HCT116 (cell line): Measurements from ENCODE around the gene HOXC11. TPM values are rescaled to one million over a fixed set of nuclear protein-coding genes. Genes with fewer than 3 reads are reported as not detected.

Source experiments
- ATAC-seq: fragments of 200-7000 bp; cut with Tn5 transposase; 2 replicates; pipeline ENCODE4 v1.9.1; 2020; ENCODE audit warnings: mild to moderate bottlenecking, moderate library complexity
- BruUV-seq: library from RNA; stranded (reverse); fragments of 400-500 nt; replicated peaks from 2 replicates; lab custom pipeline; 2021; lab: Mats Ljungman, UMichigan
- CTCF ChIA-PET: fragments of 300-600 bp; sonication (Branson Sonifier 250); formaldehyde crosslinking; loops from one replicate; lab custom pipeline; 2021; ENCODE audit warnings: antibody characterized with exemption; lab: Charles Lee
- POLR2A ChIA-PET: fragments of 300-600, 350-600 bp; sonication (Branson Sonifier 250); formaldehyde crosslinking; loops from one replicate; lab custom pipeline; 2021; ENCODE audit warnings: antibody characterized with exemption; lab: Charles Lee
- RAD21 ChIA-PET, 2 experiments: fragments of 300-600 bp; sonication (Branson Sonifier 250); formaldehyde crosslinking; loops; one replicate each; lab custom pipeline; 2023; ENCODE audit warnings: low total read pairs in 2 of 2; ENCODE audit not compliant: uncharacterized antibody in 2 of 2, unreplicated experiment in 2 of 2, low non-redundant PET in 1 of 2; lab: Charles Lee
- DNase-seq: peaks from one replicate; pipeline ENCODE4 v3.0.0-alpha.2; 2010; ENCODE audit warnings: low read depth, low spot score
- H2AFZ ChIP-seq: fragments of 200-600 bp; shearing (Covaris generic), sonication (generic); 2 replicates; pipeline ENCODE4 v1.6.1; 2017; ENCODE audit warnings: low read depth, mixed run types, mixed read lengths, antibody characterized with exemption, low read length; ENCODE audit not compliant: poor library complexity, severe bottlenecking
- H3K27ac ChIP-seq: 2 replicates; pipeline ENCODE4 v1.5.1; 2012; ENCODE audit warnings: low read depth, low read length
- H3K27me3 ChIP-seq: fragments of 200-600 bp; sonication (generic); 2 replicates; pipeline ENCODE4 v1.6.1; 2016; ENCODE audit warnings: mixed run types, low read length, mixed read lengths; ENCODE audit not compliant: insufficient read depth
- H3K36me3 ChIP-seq, 2 experiments: fragments of 200-500 bp in 1 of 2; fragments of 200-600 bp in 1 of 2; sonication (Bioruptor generic) in 1 of 2; sonication (generic) in 1 of 2; 2 replicates each; pipeline versions ENCODE4 v1.5.1 to v1.6.1; 2014 to 2016; ENCODE audit warnings: low read length in 2 of 2, inconsistent platforms in 1 of 2, mixed read lengths in 1 of 2, mixed run types in 1 of 2; ENCODE audit not compliant: insufficient read depth in 2 of 2, control insufficient read depth in 1 of 2
- H3K4me1 ChIP-seq, 2 experiments: fragments of 200-600 bp in 1 of 2; sonication (generic) in 1 of 2; 2 replicates each; pipeline versions ENCODE4 v1.5.1 to v1.6.1; 2012 to 2017; ENCODE audit warnings: low read length in 2 of 2, inconsistent platforms in 1 of 2, mild to moderate bottlenecking in 1 of 2, mixed read lengths in 1 of 2, mixed run types in 1 of 2, moderate library complexity in 1 of 2; ENCODE audit not compliant: insufficient read depth in 2 of 2, control insufficient read depth in 1 of 2
- H3K4me2 ChIP-seq: fragments of 200-600 bp; sonication (generic); 2 replicates; pipeline ENCODE4 v1.6.1; 2017; ENCODE audit warnings: mixed run types, low read length, mixed read lengths
- H3K4me3 ChIP-seq, 2 experiments: fragments of 200-600 bp in 1 of 2; sonication (generic) in 1 of 2; replicated peaks in 1 of 2; 2 replicates each; pipeline ENCODE4 v1.5.1; 2011 to 2016; ENCODE audit warnings: low read length in 2 of 2, control low read depth in 1 of 2, low read depth in 1 of 2, mild to moderate bottlenecking in 1 of 2, mixed read lengths in 1 of 2, mixed run types in 1 of 2
- H3K79me2 ChIP-seq: fragments of 200-600 bp; sonication (generic); 2 replicates; pipeline ENCODE4 v1.6.1; 2017; ENCODE audit warnings: mild to moderate bottlenecking, mixed run types, low read length, moderate library complexity, mixed read lengths; ENCODE audit not compliant: insufficient read depth
- H3K9ac ChIP-seq: fragments of 200-600 bp; sonication (generic); 2 replicates; pipeline ENCODE4 v1.6.1; 2016; ENCODE audit warnings: low read length, mixed read lengths
- H3K9me2 ChIP-seq: fragments of 200-600 bp; sonication (generic), shearing (Covaris generic); 2 replicates; pipeline ENCODE4 v1.6.1; 2017; ENCODE audit warnings: mixed run types, mild to moderate bottlenecking, moderate library complexity; ENCODE audit not compliant: insufficient read depth
- H3K9me3 ChIP-seq, 2 experiments: fragments of 200-500 bp in 1 of 2; fragments of 200-600 bp in 1 of 2; sonication (Bioruptor generic) in 1 of 2; sonication (generic) in 1 of 2; 2 replicates each; pipeline ENCODE4 v1.6.1; 2014 to 2017; ENCODE audit warnings: low read length in 2 of 2, mixed read lengths in 2 of 2, inconsistent platforms in 1 of 2, low read depth in 1 of 2, mild to moderate bottlenecking in 1 of 2, mixed run types in 1 of 2, moderate library complexity in 1 of 2; ENCODE audit not compliant: control insufficient read depth in 1 of 2, insufficient read depth in 1 of 2
- H4K20me1 ChIP-seq: fragments of 200-600 bp; sonication (generic), shearing (Covaris generic); 2 replicates; pipeline ENCODE4 v1.6.1; 2017; ENCODE audit warnings: mixed run types, mild to moderate bottlenecking, moderate library complexity; ENCODE audit not compliant: insufficient read depth
- CEBPB ChIP-seq: IDR thresholded peaks from 2 replicates; pipeline ENCODE4 v1.6.1; 2012; ENCODE audit warnings: low read depth
- EGR1 ChIP-seq: IDR thresholded peaks from 2 replicates; pipeline ENCODE4 v1.6.1; 2012; ENCODE audit warnings: low read depth
- ELF1 ChIP-seq: IDR thresholded peaks from 2 replicates; pipeline ENCODE4 v1.6.1; 2012; ENCODE audit warnings: low read depth, borderline replicate concordance
- EZH2 ChIP-seq: fragments of 200-600 bp; sonication (generic); IDR thresholded peaks from 2 replicates; pipeline ENCODE4 v1.6.1; 2017; ENCODE audit warnings: antibody characterized with exemption, mixed run types
- EZH2phosphoT487 ChIP-seq: fragments of 200-600 bp; IDR thresholded peaks from 2 replicates; pipeline ENCODE4 v1.6.1; 2018; ENCODE audit warnings: antibody characterized with exemption, borderline replicate concordance
- FOSL1 ChIP-seq: IDR thresholded peaks from 2 replicates; pipeline ENCODE4 v1.6.1; 2012; ENCODE audit warnings: low read depth
- RAD21 ChIP-seq: IDR thresholded peaks from 2 replicates; pipeline ENCODE4 v1.6.1; 2012; ENCODE audit warnings: low read depth, mild to moderate bottlenecking
- SP1 ChIP-seq: IDR thresholded peaks from 2 replicates; pipeline ENCODE4 v1.6.1; 2012; ENCODE audit warnings: low read depth
- TCF7L2 ChIP-seq: IDR thresholded peaks from 2 replicates; pipeline ENCODE4 v1.7.0; 2011; ENCODE audit warnings: borderline replicate concordance, inconsistent platforms; ENCODE audit not compliant: insufficient read depth, insufficient read length; ENCODE audit errors: extremely low read depth
- YY1 ChIP-seq: IDR thresholded peaks from 2 replicates; pipeline ENCODE4 v1.6.1; 2011; ENCODE audit warnings: low read length, low read depth, moderate library complexity, mild to moderate bottlenecking; ENCODE audit not compliant: insufficient replicate concordance; ENCODE audit errors: extremely low read depth
- ZFX ChIP-seq: fragments of 450-650 bp; IDR thresholded peaks from 2 replicates; pipeline ENCODE4 v1.6.1; 2017
- ZNF274 ChIP-seq: fragments of 200-500 bp; sonication (Bioruptor generic); IDR thresholded peaks from 2 replicates; pipeline ENCODE4 v1.6.1; 2014; ENCODE audit warnings: mild to moderate bottlenecking, low read depth, low read length, inconsistent platforms
- intact Hi-C: fragments of 100-400 bp; cut with micrococcal nuclease; formaldehyde crosslinking; loops from 2 replicates; pipeline ENCODE4 v1.10.0; 2022
- total RNA-seq: library from RNA; stranded (reverse); gene quantifications from one replicate; pipeline ENCODE4 v1.2.1, GENCODE V29; 2021; ENCODE audit not compliant: unreplicated experiment
- TF ChIP-seq, protein P1 (sequence below): IDR thresholded peaks from 2 replicates; pipeline ENCODE4 v1.6.1; 2012; ENCODE audit warnings: low read depth
- TF ChIP-seq, protein P2 (sequence below): IDR thresholded peaks from 2 replicates; pipeline ENCODE4 v1.6.1; 2012
- TF ChIP-seq, protein P3 (sequence below): IDR thresholded peaks from 2 replicates; pipeline ENCODE4 v1.6.1; 2012
- TF ChIP-seq, protein P4 (sequence below), 3 experiments: fragments of 200-600 bp in 1 of 3; sonication (generic) in 1 of 3; IDR thresholded peaks in 2 of 3; conservative IDR thresholded peaks in 1 of 3; 2 replicates each; pipeline ENCODE4 v1.5.1; 2012 to 2017; ENCODE audit warnings: low read depth in 2 of 3, low read length in 2 of 3, antibody characterized with exemption in 1 of 3, borderline replicate concordance in 1 of 3, control low read depth in 1 of 3, mild to moderate bottlenecking in 1 of 3, mixed read lengths in 1 of 3, mixed run types in 1 of 3, moderate library complexity in 1 of 3; ENCODE audit not compliant: insufficient read depth in 1 of 3
- TF ChIP-seq, protein P5 (sequence below): IDR thresholded peaks from 2 replicates; pipeline ENCODE4 v1.6.1; 2011; ENCODE audit warnings: mild to moderate bottlenecking, low read length, moderate library complexity; ENCODE audit not compliant: insufficient replicate concordance; ENCODE audit errors: extremely low read depth

The HOXC11 gene
- total RNA-seq, 1 experiment from 2014 or later = 0.22 TPM

DNA sequence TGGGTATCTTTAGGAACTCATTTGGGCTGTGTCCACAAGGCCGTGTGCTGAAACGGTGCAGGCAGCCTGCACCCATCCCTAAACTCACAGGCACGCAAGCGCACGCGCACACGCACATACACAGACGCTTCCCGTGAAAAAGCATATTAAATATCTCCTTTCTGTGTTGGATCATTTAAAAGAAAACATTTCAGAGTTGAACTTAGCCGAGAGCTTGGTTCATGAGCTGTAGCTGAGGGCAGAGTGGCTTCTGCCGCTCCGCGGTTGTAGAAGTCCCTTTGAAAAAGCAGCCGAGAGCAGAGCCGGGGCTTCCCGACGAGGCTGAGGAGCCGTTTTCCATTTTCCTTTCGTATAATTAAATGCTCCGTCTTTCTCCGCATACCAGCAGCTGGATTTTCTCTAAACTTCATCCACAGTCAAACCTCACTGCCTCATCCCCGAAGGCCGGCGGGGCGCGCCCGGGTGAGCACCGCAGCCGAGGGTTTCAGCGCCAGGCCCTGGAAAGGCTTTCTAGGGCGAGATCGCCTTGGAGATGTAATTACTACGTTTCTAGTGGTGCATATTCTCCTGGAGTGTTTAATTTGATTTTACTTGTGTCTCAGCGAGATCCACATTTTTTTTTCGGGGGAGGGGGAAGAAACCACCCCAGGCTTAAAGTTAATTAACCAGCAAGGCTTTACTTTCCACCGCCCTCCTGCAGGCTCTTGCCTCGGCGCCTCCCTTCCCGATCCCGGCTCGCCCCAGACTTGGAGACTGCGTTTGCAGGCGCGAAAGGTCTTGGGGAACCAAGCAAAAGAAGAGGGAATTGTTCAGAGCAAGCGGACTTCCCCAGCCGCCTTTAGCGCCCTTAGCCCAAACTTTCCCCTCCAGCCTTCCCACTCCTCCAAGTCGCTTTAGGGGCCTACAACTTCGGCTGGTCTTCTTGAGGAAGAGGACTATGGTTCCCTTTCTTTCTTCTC, 37.3 kb upstream of the HOXC11 start:
- H3K9ac ChIP-seq = no peak overlapping the region
- no peak overlapping the region for H3K4me3 ChIP-seq
- no peak for TF ChIP-seq CEBPB
- TF ChIP-seq EZH2 = no peak
- no peak for TF ChIP-seq EGR1
- TF ChIP-seq ZNF274 = no peak
- no peak for TF ChIP-seq EZH2phosphoT487
- no peak for TF ChIP-seq SP1
- TF ChIP-seq, protein P1, sequence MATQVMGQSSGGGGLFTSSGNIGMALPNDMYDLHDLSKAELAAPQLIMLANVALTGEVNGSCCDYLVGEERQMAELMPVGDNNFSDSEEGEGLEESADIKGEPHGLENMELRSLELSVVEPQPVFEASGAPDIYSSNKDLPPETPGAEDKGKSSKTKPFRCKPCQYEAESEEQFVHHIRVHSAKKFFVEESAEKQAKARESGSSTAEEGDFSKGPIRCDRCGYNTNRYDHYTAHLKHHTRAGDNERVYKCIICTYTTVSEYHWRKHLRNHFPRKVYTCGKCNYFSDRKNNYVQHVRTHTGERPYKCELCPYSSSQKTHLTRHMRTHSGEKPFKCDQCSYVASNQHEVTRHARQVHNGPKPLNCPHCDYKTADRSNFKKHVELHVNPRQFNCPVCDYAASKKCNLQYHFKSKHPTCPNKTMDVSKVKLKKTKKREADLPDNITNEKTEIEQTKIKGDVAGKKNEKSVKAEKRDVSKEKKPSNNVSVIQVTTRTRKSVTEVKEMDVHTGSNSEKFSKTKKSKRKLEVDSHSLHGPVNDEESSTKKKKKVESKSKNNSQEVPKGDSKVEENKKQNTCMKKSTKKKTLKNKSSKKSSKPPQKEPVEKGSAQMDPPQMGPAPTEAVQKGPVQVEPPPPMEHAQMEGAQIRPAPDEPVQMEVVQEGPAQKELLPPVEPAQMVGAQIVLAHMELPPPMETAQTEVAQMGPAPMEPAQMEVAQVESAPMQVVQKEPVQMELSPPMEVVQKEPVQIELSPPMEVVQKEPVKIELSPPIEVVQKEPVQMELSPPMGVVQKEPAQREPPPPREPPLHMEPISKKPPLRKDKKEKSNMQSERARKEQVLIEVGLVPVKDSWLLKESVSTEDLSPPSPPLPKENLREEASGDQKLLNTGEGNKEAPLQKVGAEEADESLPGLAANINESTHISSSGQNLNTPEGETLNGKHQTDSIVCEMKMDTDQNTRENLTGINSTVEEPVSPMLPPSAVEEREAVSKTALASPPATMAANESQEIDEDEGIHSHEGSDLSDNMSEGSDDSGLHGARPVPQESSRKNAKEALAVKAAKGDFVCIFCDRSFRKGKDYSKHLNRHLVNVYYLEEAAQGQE = no peak
- TF ChIP-seq, protein P2, sequence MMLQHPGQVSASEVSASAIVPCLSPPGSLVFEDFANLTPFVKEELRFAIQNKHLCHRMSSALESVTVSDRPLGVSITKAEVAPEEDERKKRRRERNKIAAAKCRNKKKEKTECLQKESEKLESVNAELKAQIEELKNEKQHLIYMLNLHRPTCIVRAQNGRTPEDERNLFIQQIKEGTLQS = no peak
- TF ChIP-seq, protein P3, sequence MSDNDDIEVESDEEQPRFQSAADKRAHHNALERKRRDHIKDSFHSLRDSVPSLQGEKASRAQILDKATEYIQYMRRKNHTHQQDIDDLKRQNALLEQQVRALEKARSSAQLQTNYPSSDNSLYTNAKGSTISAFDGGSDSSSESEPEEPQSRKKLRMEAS = no peak
- no peak for TF ChIP-seq YY1
- TF ChIP-seq ELF1 = no peak
- TF ChIP-seq, protein P4, sequence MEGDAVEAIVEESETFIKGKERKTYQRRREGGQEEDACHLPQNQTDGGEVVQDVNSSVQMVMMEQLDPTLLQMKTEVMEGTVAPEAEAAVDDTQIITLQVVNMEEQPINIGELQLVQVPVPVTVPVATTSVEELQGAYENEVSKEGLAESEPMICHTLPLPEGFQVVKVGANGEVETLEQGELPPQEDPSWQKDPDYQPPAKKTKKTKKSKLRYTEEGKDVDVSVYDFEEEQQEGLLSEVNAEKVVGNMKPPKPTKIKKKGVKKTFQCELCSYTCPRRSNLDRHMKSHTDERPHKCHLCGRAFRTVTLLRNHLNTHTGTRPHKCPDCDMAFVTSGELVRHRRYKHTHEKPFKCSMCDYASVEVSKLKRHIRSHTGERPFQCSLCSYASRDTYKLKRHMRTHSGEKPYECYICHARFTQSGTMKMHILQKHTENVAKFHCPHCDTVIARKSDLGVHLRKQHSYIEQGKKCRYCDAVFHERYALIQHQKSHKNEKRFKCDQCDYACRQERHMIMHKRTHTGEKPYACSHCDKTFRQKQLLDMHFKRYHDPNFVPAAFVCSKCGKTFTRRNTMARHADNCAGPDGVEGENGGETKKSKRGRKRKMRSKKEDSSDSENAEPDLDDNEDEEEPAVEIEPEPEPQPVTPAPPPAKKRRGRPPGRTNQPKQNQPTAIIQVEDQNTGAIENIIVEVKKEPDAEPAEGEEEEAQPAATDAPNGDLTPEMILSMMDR (IDR thresholded peaks at IDR 0.05 in 2 of 3, conservative IDR thresholded peaks at IDR 0.05 in 1 of 3; ENCODE audit: borderline replicate concordance in 1 of 3, insufficient read depth in 1 of 3, low read depth in 2 of 3, low read length in 2 of 3) = no peak
- TF ChIP-seq ZFX = no peak
- no peak for TF ChIP-seq TCF7L2
- no peak for TF ChIP-seq RAD21
- TF ChIP-seq, protein P5, sequence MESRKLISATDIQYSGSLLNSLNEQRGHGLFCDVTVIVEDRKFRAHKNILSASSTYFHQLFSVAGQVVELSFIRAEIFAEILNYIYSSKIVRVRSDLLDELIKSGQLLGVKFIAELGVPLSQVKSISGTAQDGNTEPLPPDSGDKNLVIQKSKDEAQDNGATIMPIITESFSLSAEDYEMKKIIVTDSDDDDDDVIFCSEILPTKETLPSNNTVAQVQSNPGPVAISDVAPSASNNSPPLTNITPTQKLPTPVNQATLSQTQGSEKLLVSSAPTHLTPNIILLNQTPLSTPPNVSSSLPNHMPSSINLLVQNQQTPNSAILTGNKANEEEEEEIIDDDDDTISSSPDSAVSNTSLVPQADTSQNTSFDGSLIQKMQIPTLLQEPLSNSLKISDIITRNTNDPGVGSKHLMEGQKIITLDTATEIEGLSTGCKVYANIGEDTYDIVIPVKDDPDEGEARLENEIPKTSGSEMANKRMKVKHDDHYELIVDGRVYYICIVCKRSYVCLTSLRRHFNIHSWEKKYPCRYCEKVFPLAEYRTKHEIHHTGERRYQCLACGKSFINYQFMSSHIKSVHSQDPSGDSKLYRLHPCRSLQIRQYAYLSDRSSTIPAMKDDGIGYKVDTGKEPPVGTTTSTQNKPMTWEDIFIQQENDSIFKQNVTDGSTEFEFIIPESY = no peak
- no peak for TF ChIP-seq FOSL1
- RAD21 ChIA-PET = no interaction called here
- DNase-seq (no peak), ATAC-seq (no peak)
- no peaks in the 10 kb centered on the region for H4K20me1 ChIP-seq
- peaks cover 8 to 15% of the 10 kb centered on the region in 2 experiments; a peak in 3 of 4 replicates for H3K4me1 ChIP-seq
- POLR2A ChIA-PET = no interaction called here
- no peaks in the 10 kb centered on the region for H3K36me3 ChIP-seq
- no peak overlapping the region for H3K27ac ChIP-seq
- intact Hi-C loops = no loop called here
- no peak overlapping the region for H2AFZ ChIP-seq
- CTCF ChIA-PET = interaction anchor here (1.2 kb wide), 1 partner anchor 49 kb away, joined by 3 read pairs; the partner anchor contains the start of gene HOXC10
- H3K79me2 ChIP-seq = no peaks in the 10 kb centered on the region
- no TSS peak for BruUV-seq
- H3K4me2 ChIP-seq = no peak overlapping the region
- peaks cover 12% of the 10 kb centered on the region for H3K27me3 ChIP-seq
- no peaks in the 10 kb centered on the region for H3K9me2 ChIP-seq
- H3K9me3 ChIP-seq = no peaks in the 10 kb centered on the region
